ENCODE data around the gene STK32C.

DNA sequence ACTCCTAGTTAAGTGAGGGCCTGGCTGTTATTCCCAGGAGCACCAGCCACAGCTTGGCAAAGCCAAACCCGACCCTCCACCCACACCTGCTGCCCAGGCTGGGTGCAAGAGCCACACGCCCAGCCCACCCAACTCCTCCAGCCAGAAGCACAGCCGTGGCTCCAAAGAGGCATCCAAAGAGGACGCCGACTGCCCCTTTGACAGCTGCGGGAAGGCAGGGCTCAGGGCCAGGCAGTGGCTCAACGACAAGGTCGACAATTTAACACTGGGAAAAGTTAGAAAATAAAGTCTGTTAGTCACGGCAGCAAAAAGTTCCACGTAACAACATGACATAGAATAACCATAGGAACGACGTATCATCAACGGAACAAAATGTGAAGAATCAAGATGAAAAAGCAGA, 66.7 kb downstream of the STK32C start:
- TF ChIP-seq, protein P1, sequence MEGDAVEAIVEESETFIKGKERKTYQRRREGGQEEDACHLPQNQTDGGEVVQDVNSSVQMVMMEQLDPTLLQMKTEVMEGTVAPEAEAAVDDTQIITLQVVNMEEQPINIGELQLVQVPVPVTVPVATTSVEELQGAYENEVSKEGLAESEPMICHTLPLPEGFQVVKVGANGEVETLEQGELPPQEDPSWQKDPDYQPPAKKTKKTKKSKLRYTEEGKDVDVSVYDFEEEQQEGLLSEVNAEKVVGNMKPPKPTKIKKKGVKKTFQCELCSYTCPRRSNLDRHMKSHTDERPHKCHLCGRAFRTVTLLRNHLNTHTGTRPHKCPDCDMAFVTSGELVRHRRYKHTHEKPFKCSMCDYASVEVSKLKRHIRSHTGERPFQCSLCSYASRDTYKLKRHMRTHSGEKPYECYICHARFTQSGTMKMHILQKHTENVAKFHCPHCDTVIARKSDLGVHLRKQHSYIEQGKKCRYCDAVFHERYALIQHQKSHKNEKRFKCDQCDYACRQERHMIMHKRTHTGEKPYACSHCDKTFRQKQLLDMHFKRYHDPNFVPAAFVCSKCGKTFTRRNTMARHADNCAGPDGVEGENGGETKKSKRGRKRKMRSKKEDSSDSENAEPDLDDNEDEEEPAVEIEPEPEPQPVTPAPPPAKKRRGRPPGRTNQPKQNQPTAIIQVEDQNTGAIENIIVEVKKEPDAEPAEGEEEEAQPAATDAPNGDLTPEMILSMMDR (IDR thresholded peaks at IDR 0.05; ENCODE audit: insufficient read depth, low read depth, low read length) = no peak
- no peak for TF ChIP-seq EZH2 (IDR thresholded peaks at IDR 0.05; ENCODE audit: insufficient read depth, low read length)
